Measurements from ENCODE around the gene TMEM43. TPM values are rescaled to one million over a fixed set of nuclear protein-coding genes. Genes with fewer than 3 reads are reported as not detected.

Gene TMEM43
- polyA plus RNA-seq, 1 donor: 47.7 TPM

DNA sequence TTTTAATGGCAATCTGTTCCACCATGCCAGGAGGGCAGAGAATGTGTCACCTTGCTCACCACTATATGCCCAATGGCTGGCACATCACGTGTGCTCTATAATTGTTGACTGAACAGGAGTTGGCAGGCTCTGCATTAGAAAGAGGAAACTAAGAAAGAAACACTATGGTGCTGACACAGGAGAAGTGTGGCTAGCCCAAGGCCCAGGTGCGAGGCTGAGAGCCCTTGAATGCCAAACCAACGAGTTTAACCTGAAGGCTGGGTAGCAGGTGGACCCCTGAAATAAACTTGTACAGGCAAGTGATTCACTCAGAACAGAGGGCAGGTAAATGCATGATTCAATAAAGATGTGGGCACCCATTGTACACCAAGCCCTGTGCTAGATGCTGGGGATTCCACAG, 2.6 kb upstream of the TMEM43 start:
- DNase-seq (ENCODE audit: low read depth): no peak

DNA sequence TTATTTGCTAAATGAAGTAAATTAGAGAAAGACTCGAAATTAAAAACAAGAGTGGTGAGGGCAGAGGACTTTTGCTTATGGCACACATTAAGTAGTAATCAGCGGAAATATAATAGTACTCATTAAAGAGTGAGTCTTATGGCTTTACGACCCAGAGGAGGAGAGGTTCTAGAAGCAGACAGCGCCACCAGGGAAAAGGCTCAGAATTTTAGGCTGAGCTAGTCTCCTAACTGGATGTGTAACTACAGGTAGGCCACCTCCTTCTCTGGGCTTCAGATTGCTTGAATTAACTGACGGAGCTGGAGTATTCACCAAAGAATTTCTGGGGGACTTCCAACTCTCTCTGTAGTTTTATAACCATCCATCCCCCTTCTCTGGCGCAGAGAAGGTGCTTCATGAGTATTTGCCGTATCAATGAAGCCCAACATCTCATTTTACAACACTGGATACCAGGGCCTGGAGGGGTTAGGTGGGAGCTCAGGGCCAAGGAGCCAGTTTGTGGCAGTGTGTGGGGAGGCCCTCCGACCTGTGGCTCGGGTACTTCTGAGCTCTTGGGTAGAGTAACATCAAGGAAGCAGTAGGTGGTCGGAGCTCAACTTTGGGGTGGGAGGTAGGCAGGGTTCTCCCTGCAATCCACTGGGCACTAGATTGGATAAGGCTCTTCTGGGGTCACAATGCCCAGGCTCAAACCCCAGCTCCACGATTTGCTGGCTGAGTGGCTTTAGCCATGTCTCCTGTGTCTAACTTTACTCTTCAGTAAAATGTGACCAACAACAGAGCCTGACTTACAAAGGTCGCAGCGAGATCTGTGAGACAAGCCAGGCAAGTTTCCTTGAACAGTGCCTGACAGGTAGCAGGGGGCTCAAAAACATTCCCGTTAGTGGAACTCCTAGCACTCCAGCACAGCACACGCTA, 1.3 kb upstream of the TMEM43 start:
- no peak for DNase-seq (ENCODE audit: low read depth)

DNA sequence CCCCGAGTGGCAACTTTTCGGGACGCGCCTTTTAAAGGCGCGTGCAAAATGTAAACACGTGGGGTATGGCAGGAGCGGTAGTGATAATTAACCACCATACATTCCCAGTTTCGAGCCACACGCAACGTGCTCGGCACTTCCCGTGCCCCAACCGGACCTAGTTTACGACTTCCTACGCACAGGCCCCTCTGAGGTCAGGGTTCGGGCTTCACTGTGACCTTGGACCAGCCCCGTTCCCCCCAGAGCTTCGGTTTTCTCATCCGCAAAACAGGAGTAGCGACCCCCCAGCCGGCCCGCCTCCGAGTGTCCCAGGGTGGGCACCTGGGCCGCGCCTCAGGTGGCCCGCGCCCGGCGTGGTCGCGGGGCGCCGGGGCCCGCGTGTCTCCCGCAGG, 633 bp upstream of the TMEM43 start:
- no peak for DNase-seq (ENCODE audit: low read depth)

DNA sequence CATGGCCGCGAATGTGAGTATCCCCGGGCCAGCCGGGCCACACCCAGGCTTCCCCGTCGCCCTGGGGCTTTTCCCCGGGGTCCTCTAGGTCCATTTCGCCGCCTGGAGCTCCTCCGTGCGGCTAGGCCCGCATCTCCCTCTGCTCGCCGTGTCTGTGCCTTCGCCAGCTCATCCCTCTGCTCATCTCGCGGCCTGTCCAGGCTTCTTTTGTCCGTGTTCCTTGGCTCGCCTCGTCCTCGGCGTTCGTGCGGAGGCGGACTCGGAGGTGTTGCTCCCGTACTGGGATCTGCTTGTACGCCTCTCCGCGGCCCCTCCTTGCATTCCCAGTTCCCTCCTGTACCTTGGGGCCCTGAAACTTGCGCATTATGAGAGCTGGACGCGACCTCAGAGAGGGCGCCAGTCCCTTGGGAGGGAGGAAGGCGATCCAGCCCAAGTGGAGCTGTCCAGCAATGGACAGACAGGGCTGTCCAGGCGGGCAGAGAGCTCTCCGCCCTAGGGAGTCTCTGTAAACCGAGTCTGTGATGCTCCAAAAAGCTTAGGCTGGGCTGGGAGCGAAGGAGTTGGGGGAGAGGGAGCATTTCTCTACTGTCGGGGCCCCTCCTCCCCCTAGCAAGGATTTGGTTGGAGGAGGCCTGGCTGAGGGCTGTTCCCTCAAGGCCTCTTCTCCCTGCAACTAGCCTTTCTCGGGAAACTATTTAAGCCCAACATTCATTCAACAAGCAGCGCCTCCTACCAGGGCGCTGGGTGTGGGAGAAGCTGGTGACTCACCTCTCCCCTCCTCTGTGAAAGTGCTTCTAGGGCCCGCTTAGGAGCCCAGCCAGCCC, 553 bp downstream of the TMEM43 start:
- no peak for DNase-seq (ENCODE audit: low read depth)

DNA sequence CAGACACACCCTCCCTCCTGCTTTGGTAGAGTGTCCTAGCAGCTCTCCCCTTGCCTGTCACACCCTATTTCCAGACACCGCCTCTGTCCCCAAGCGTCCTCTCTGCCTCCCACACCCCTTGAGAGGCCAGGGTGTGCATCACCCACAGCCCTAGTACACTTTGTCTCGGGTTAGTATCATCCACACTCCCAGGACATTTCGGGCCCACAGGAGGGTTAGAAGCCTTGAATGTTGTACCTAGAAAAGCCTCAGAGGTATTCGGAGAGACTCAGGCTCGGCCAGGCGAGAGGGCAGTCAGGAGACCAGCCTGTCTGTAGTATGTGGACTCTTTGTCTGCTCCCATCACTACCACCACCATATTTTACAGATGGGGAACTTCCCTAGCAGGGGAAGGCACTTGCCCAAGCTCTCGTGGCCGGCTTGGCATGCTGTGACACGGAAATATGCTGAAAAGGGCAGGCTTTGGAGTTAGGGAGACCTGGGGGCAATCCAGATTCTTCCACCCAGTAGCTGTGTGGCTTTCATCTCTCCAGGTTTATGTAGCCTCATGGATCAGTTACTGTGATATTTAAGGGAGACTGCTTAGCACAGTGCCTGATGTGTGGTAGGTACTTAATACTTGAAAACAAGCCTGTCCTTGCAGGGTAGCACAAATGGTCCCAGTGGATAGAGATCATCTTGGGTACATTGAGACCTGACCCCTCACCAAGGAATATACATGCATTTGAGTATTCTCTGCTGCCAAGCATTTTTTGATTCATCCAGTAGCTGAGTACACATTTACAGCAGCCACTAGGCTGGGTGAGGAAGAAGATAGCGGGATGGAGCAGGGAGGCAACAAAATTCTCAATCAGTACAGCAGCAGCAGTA, 1.4 kb downstream of the TMEM43 start:
- no peak for DNase-seq (ENCODE audit: low read depth)

DNA sequence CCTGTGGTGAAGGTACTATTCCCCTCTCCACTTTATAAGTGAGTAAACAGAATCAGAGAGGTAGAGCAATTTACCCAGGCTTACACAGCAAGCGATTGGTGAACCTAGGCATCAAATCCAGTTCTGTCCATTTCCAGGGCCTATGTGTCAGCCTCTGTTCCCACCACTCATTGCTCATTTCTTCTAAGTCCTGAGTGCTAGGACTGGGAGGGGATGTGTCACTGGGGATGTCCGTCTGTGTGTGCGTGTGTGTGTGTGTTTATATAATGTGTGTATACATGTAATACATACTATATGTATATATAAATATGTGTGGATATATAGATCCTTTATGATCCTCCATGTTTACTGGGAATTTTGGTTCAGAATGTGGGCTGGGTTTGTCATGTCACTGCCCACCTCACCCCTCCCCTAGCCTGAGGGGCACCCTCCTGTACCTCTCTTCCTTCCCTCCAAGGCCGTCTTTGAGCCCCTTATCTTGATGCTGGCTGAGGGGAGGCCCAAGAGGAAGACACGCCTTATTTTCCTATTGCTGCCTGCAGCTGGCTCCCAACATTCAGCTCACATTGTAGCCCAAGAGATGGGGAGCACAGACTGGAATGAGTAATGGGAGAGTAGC, 2.1 kb downstream of the TMEM43 start:
- no peak for DNase-seq (ENCODE audit: low read depth)

DNA sequence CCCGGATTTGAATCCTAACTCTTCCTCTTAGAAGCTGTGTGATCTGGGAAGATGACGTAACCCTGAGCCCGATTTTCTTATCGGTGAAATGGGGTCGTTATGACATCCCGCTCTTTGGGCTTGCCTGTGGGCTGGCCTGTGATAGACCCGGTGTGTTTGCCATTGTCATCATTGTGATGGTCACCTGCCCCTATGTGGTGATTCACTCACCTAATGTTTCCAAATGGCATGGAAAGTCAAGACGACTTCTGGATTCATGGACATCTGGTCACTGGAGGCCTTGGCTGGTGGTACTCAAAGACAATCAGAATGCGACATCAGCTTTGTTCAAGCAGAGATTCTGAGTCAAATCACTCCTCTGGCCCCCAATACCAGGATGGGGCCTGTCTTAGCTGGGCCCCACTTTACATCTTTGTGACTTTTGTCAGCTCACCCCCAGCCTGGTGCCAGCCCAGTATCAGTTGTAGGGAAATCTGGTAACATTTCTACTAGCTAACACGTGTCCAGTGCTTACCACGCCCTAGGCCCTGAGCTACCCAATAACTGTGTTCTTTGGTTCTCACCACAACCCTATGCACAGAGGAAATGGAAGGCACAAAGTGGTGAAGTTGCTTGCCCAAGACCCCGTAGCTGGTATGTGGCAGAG, 2.8 kb downstream of the TMEM43 start:
- DNase-seq (ENCODE audit: low read depth): no peak

DNA sequence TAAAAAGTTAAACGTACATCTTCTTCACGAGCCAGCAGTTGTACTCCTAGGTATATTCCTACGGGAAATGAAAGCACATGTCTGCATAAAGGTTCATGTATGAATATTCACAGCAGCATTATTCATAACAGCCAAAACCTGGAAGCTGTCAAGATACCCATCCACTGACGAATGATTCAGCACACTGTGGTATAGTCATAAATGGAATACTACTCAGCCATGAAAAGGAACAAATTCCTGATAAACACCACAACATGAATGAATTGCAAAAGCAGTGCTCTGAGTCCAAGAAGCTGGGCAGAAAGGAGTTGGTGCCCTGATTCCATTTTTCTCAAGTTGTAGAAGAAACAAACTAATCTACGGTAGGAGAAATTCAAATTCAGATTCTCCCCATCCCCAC, 3.9 kb downstream of the TMEM43 start:
- DNase-seq (ENCODE audit: low read depth): no peak

DNA sequence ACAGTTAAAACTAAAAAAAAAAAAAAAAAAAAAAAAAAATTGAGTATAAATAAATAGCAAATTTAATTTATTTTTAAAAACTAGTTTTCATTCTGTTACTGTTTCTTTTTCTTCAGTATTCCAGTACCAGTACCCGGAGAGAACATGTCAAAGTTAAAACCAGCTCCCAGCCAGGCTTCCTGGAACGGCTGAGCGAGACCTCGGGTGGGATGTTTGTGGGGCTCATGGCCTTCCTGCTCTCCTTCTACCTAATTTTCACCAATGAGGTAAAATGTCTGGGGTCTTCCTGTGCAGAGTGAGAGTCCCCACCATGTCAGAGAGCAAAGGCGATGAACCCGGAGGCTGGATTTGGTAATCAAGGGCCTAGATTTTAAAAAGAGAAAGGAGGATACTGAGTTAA, 4.4 kb downstream of the TMEM43 start:
- DNase-seq (ENCODE audit: low read depth): no peak

DNA sequence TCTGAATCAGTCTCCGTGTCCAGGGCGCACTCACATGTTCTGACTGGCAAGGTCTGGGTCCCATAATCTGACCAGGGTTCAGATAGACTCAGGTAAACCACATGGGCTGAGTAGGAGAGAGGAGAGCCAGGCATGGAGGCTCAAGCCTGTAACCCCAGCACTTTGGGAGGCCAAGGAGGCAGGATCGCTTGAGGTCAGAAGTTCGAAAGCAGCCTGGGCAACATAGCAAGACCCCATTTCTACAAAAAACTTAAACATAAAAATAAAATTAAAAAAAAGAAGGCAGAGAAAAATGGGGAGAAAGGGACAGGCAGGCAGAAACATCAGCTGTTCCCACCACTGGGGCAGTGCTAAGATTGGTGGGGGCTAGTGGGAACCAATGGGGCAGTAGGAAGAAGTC, 5.4 kb downstream of the TMEM43 start:
- no peak for DNase-seq (ENCODE audit: low read depth)

DNA sequence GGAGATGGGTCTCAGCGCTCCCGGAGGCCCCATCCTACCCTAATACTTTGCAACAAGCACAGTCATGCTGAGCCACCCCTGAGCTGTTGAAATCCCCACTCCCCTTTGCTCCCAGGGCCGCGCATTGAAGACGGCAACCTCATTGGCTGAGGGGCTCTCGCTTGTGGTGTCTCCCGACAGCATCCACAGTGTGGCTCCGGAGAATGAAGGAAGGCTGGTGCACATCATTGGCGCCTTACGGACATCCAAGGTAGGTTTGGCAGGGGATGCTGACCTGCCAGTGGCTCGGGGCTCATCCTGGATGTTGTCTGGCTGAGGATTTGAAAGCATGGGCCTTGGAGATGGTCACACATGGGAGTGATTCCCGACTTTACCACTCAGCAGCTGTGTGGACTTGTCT, 5.9 kb downstream of the TMEM43 start:
- DNase-seq (ENCODE audit: low read depth): no peak

DNA sequence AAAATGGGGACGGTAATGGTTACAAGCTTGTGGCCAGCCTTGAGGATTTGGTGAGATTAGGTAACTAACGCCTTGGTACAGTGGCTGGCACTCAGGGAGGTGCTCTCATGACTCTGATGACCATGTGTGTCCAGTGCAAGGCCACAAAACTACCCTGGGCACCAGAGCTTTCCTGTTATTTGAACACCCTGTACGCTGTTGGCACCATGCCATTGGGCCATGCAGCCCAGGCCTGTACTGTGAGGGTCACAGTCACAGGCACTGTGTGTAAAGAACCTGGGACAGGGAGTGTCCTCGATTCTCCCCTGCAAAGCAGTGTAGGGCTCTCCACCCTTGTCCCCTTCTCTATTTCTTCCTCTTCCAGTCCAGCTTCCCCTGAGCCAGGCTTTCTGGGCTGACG, 6.3 kb downstream of the TMEM43 start:
- DNase-seq (ENCODE audit: low read depth): no peak

DNA sequence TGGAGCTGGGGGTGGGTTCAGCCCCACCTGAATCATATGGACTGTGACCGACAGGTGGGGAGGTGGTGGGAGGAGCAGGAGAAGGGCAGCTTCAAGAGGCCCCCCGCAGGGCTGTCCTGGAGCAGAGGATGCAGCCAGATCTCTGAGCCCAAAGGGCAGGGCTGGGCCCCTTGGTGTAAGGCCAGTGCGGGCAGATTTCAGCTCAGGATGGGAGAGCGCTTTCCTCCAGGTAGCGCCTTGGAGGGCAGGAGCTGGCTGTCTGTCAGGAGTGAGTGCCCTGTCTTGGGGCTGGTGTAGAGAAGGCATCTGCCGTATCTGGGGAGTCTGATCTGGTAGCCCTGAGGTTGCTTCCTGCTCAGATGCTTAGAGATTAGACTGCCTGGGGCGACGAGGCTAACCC, 7.3 kb downstream of the TMEM43 start:
- DNase-seq (ENCODE audit: low read depth): no peak

DNA sequence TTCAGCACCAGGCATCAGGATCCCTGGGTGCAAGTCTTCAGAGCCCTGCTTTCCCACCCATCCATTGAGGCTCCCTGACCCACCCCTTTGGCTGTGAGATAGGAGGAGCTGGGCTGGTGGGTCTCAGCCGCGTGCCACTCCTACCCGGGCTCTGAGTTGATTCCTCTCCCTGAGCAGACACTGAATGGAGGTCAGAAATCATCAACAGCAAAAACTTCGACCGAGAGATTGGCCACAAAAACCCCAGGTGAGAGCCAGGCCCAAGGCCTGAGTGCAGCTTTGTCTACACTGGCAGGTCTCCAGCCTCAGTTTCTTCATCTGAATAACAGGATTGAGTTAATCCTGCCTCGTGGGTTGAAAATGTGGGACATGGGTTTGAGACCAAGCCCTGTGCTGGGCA, 7.8 kb downstream of the TMEM43 start:
- DNase-seq (ENCODE audit: low read depth): no peak

DNA sequence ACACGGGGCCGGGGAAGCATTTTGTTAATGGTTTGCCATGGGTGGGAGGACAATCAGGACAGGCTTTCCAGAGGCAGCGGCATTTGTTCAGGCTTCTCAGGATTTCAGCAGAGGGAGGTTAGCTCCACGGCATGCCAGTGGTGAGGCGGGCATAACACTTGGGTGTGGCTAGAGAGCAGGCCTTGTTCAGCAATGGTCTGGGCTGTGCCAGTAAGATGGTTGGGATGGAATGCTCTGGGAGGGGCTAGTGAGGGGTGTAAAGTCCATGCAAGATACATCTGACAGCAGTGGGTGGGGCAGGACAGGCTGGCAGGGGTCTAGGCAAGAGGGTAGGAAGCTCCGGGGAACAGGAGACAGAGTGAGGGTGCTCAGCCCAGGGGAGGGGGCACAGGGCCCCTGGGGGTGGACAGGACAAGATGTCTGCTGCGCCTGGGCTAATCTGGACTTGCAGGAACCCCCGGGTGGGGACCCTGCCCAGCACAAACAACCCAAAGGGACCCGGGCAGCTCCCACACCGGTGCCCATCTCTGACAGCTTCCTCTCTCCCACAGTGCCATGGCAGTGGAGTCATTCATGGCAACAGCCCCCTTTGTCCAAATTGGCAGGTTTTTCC, 8.4 kb downstream of the TMEM43 start:
- DNase-seq (ENCODE audit: low read depth): no peak

DNA sequence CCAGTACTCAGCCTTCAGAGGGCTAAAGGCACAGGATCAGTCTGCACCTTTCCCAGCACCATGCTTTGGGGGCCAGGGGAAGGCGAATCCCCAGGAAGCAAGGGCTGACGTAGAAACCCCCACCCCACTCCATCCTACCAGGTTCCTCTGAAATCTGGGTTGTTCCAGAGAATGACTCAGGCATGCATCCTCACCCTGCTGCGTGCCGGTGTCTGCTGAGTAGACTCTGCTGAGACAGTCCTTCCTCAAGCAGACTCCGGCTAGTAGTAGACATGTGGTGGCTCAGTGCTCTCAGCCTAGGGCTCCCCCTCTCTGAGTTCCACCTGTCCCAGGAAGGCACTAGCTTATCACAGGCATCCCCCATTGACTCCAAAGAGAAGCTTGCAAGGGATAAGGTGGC, 9.0 kb downstream of the TMEM43 start:
- DNase-seq (ENCODE audit: low read depth): no peak

DNA sequence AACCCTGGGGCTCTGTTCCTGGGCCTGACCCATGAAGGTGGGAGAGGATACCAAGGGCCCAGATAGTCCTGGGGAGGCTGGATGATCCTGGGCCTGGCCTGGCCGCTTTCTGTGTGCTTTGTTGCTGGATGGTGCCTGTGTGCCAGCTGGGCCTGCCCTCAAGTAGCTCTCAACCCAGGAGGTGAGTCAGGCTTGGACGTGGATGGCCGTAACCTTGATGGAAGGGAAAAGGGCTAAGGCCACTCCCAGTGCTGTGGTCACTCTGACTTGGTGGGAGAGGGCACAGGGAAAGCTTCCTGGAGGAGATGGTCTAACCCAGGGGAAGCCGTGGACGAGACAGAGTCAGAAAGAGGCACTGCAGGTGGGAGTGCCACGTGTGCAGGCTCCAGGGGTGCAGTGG, 9.4 kb downstream of the TMEM43 start:
- DNase-seq (ENCODE audit: low read depth): no peak

DNA sequence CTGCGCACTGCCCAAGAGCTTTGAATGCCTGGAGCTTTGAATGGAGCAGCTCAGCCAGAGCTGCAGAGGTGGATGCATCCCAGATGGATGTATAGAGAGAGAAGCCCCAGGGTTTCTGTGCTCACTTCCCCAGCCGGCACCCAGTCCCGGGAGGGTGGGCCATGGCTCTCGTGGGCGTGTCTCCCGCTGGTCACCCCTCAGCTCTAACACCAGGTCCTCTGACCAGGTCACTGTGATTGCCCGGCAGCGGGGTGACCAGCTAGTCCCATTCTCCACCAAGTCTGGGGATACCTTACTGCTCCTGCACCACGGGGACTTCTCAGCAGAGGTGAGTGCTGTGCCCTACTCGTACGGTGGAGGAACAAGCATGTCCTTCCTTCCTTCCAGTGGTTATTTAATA, 10.7 kb downstream of the TMEM43 start:
- no peak for DNase-seq (ENCODE audit: low read depth)

DNA sequence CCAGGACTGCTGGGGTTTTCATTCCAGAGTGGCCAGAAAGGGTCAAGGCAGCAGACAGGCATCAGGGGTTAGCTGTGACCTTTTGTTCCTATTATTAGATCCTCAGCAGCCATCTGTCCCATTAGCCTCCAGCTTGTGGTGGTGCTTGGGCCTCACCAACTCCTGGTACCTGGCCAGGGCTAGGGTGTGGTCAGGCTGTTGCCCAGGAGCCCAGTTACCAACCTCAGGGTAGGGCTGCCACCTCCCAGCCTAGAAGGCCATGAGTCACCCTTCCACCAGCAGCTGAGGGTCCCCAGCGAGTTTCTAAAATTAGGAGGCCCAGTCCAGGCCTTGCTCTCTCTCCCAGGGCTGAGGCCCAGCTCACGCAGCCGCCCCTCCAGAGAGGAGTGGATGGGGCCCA, 12.2 kb downstream of the TMEM43 start:
- DNase-seq (ENCODE audit: low read depth): no peak

DNA sequence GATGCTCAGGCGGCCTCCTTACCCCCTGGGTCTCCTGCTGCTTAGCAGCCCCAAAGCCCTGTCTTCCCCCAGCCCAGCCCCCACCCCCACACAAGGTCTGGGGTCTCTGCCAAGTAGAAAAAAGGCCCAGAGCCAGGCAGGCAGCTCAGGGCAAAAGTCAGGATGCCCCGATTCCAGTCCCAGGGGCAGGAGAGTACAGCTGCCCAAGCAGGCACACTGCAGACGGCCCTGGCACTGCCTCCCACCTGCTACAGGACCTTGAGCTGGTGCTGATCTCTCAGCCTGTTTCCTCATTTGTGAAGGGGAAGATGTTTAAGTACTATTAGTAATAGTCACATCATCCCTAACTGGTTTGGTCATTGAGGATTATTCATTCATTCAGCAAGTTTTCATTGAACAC, 12.6 kb downstream of the TMEM43 start:
- DNase-seq (ENCODE audit: low read depth): no peak
